A673 (cell line): ENCODE measurements around the gene CACNB1.

Experiments used
- EZH2 ChIP-seq: fragments of 200-600 bp; sonication (generic); IDR thresholded peaks from 2 replicates; pipeline ENCODE4 v1.6.1; 2017; ENCODE audit warnings: borderline replicate concordance, low read depth, mild to moderate bottlenecking, mixed read lengths, antibody characterized with exemption, low read length; ENCODE audit not compliant: poor library complexity, severe bottlenecking
- TF ChIP-seq, protein P1 (sequence below): fragments of 300-800, 200-600 bp; sonication (generic); conservative IDR thresholded peaks from 2 replicates; pipeline ENCODE4 v1.5.1; 2017; ENCODE audit warnings: low read depth, mild to moderate bottlenecking, antibody characterized with exemption, low read length, moderate library complexity, mixed read lengths

DNA sequence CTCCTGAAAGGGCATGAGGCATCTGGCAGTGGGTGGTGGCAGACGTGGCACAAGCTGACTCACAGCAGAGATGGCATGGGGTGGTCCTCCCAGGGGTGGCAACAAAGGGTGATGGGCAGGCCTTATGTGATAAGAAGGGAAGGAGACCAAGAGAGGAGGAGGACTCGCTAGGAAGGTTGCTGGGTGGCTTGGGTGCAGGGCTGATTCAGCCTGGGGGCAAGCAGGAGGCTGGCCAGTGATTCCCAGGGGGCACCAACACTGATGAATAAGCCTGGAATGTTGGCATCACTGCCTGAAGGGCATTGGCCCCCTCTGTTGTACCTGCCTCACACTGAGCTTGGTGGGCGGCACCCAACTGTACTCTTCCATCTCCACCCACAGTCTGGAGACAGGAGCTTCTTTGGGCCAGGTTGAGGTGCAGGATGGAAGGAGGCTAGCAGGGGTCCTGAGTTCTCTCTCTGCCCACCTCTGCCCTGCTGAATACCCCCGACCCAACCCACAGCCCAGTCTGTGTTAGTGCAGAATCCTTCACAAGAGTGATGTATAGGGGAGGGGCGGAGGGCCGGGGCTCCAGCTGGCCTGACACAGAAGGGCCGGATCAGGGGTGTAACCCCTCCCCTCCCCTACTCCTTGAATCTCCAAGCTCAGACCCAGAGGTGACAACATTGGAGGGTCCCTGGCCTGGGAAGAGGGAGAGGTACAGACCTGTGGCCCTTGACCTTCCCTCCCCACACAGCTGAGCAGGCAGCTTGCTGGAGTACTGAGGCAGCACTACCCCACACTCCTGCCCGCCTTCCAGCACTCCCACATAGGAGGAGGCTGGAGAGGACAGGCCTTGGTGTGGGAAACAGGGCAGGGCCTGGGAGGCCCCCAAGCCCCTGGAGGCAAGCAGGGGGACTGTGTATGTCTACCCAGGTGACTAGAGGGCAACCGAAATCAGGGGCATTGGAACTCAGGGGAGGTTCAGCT is 25.7 kb upstream of the CACNB1 start:
- TF ChIP-seq, protein P1, sequence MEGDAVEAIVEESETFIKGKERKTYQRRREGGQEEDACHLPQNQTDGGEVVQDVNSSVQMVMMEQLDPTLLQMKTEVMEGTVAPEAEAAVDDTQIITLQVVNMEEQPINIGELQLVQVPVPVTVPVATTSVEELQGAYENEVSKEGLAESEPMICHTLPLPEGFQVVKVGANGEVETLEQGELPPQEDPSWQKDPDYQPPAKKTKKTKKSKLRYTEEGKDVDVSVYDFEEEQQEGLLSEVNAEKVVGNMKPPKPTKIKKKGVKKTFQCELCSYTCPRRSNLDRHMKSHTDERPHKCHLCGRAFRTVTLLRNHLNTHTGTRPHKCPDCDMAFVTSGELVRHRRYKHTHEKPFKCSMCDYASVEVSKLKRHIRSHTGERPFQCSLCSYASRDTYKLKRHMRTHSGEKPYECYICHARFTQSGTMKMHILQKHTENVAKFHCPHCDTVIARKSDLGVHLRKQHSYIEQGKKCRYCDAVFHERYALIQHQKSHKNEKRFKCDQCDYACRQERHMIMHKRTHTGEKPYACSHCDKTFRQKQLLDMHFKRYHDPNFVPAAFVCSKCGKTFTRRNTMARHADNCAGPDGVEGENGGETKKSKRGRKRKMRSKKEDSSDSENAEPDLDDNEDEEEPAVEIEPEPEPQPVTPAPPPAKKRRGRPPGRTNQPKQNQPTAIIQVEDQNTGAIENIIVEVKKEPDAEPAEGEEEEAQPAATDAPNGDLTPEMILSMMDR, result no peak
- no peak for TF ChIP-seq EZH2
